HuH-7 (cell line): ENCODE measurements around the gene CLUH.
"Not testable (repeated sequence)": the region's sequence is repeated elsewhere in the genome, so short reads cannot be mapped to it uniquely, and the experiment has no call there.

ENCODE experiments used
- DNase-seq: peaks from one replicate; pipeline ENCODE4 v3.0.0; 2011; ENCODE audit warnings: low spot score

CLUH gene

DNA sequence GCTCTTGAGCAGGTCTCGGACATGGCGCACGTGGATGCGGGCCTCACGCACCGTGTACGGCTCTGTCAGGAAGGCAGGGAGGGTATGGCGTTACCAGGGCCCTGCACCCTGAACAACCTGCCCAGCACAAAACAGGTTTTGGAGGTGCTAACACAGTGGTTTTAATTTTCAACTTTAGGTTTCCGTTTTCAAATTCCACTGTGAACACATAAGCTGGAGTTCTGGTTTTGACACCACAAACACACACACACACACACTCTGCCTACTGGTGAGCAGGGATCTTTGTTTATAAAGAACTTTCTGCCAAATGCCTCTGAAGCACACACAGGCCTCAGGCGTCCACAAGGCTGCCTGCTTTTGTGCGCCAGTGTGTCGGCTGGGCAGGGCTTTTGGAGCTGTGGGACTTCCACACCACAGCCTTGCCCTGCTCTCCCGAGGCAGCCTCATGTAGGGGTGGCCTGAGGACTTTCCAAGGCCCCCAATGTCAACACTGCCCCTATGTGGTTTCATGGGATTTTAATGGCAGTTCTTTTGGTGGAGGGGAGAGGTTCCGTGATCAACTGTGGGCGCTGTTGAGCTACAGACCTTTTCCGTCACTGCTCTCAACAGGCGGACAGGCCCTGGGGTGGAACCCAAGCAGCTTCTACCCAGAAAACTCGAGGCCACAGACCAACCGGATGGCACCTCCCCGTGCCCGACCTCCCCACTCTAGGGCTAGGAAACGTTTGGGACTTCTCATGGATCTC, 9.4 kb downstream of the CLUH start:
- DNase-seq, result no peak

DNA sequence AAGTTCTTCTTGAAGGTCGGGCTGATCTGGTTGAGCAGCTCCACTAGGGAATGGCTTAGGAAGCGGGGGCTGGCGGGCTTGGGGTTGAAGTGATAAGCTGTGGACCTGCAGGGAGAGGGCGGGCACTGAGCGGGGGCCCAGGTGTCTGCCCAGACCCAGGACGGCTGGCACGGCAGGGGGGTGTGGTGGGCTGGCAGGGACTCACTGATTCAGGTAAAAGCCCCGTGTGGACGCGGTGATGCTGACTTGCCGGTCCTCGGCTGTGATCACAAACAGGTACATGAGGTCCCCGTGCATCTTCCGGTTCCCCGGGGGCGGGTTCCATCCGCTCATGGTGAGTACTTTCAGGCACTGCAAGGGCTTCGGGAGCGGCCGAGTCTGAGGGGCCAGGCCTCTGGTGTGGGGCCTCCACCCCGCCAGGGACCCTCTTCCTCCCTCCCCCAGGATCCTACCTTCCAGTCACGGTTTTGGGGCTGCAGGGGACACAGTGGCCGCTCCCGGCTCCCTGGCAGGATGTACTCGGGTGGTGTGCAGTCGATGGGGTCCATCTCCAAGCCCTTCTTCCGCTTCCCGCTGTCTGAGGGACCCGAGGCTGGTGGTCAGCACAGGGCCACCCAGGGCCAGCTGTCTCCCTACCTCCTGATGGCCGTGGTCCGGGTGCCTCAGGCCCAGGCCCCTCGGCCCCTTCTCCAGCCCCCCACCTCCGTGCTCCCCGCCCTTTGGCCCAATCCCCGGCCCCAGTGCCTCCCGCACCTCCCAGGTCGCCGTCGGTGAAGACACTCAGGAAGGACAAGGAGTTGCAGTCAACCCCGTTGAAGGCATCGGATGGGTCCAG, 10.2 kb downstream of the CLUH start:
- DNase-seq, result no peak

DNA sequence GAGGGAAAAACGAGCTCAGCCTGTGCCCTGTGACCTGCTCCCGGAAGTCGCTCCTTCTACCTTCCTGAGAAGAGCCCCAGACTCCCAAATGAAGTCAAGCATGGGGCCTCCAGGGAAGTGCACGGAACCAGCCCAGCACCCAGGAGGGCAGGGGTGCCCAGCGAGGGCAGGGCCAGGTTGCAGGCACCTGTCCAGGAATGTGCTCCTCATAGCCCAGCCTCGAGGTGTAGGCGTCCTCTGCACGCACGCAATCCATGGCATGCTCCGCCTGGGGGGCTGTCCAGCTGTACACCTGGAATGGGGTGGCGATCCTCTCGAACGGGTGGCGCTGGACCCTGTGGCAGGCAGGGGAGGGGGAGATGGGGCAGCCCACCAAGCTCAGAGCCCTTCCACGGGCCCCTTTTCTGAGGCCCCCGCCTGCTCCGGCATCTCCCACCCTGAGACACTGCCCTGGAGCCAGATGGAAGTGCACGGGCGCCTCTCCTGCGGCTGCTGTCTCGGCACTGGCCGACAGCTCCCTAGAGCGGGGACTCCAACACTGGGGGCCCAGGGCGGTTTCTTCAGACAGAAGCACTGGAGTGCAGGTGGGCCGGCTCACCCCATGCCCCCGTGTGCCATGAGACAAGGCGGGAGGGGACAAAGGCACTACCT, 10.9 kb downstream of the CLUH start:
- DNase-seq, result no peak

DNA sequence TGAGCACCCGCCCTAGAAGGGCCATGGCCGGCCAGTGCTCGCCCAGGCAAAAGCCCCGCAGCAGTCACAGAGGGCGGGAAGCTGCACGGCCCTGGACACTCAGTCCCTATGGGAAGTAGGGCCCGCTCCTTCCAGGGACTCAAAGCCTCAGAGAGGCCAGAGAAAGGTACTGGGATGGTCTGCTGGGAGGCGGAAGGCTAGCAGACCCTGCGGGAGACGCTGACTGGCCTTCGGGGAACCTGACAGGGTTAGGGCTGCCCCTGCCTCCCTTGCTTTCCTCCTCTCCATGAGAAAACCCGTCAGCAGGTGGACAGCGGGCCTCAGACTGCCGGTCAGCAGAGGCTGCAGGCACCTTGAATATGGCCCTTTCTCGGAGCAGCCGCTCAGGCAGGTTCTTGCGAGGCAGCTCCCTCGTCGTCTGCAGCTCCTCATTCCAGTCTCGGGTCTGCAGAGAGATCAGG, 11.5 kb downstream of the CLUH start:
- no peak for DNase-seq

DNA sequence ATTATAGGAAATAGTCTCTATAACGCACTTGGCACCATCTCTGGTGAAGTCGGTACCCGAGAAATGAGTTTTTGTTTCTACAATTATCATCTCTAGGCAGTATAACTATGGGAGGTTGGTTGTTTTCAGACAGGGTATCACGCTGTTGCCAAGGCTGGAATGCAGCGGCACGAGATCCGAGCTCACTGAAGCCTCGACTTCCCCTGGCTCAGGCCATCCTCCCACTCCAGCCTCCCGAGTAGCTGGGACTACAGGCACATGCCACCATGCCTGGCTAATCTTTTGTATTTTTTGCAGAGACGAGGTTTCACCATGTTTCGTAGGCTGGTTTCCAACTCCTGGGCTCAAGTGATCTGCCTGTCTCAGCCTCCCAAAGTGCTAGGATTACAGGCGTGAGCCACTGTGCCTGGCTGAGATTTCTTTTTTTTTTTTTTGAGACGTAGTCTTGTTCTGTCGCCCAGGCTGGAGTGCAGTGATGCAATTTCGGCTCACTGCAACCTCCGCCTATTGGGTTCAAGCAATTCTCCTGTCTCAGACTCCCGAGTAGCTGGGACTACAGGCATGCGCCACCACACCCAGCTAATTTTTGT, 12.3 kb downstream of the CLUH start:
- DNase-seq, result not testable (repeated sequence)

DNA sequence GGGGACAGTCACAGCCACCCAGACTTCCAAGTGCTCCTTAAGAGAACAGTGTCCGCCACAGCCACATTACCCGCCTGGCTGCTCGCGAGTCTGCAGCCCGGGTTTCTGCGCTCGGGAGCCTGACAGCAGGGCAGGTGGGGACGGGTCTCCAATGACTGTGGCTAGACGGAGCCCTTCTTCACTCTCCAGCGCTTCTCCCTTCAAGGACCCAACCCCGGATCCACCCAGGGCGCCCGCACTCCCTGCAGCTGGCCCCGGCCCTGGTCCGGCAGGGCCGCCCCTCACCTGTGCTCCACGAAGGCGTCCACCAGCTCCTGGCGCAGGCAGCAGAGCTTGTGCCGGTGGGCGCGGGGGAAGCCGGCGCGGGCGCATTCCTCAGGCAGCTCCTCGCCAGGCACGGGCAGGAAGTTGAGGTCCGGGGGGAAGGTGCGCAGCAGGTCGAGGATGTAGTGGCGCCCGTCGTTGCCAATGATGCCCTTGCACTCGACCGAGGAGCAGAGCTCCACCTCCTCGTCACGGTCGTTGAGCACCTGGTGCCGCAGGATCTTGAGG, 13.9 kb downstream of the CLUH start:
- no peak for DNase-seq

DNA sequence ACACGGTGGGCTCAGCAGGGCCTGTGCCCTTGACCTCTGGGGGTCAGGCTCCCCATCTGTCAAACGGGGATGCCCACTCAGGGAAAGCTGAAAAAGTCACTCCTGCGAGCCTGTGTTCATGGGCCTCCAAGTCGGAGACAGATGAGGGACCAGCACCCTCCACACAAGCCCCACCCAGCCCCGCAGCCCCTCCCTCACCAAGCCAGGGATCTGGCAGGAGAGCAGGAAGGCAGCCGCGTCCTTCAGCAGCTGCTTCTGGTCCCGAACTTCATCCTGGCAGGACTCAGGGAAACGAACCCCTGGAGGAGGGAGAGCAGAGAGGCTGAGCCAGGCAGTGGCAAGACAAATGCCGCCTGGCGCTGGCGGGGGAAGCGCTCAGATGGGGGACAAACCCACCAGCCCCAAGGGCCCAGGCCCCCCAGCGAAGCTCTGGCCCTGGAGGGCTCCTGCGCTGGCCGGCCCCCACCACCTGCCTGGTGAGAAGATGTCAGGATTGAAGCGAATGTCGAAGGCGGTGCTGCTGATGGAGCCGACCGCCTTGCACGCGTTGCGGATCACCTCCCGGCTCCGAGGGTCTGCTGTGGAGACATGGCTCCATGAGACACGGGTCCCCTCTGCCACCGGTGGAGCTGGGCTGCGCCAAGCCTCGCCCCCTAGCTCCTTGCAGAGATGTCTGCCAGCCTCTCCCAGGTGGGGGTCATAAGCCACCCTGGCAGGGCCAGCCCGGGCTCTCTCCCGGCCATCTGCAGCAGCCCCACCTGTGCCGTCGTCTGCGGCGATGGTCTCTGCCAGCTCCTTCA, 15.4 kb downstream of the CLUH start:
- no peak for DNase-seq

DNA sequence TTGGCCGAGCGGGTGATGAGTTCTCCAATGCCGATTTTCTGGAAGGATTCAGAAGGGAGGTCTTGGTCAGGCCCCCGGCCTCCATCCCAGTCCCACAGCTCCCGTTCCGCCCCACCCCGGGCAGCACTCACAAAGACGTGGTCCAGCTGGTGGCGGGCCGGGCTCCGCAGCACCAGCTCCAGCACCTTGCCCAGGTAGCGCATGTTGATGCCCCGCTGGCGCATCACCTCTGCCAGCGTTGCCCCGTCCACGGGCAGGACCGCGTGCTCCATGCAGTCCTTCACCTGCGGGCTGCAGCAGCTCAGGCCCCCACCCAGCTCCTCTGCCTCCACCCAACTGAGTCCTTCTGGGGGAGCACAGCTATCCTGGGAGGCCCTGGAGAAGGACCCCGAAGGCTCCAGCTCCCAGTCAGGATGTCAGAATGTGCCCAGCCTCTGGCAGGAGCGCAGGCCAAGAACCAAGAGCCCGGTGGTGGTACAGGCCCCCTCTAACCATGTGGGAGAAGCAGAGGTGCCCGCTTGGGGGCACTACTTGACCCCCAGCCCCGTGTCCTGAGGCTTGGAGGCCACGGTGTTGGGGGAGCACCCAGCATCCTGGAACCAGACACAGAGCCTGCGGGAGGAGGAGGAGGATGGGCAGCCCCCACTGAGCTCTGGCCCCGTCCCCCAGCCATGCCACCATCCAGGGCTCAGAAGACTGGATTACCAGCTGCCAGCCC, 16.2 kb downstream of the CLUH start:
- DNase-seq, result no peak

DNA sequence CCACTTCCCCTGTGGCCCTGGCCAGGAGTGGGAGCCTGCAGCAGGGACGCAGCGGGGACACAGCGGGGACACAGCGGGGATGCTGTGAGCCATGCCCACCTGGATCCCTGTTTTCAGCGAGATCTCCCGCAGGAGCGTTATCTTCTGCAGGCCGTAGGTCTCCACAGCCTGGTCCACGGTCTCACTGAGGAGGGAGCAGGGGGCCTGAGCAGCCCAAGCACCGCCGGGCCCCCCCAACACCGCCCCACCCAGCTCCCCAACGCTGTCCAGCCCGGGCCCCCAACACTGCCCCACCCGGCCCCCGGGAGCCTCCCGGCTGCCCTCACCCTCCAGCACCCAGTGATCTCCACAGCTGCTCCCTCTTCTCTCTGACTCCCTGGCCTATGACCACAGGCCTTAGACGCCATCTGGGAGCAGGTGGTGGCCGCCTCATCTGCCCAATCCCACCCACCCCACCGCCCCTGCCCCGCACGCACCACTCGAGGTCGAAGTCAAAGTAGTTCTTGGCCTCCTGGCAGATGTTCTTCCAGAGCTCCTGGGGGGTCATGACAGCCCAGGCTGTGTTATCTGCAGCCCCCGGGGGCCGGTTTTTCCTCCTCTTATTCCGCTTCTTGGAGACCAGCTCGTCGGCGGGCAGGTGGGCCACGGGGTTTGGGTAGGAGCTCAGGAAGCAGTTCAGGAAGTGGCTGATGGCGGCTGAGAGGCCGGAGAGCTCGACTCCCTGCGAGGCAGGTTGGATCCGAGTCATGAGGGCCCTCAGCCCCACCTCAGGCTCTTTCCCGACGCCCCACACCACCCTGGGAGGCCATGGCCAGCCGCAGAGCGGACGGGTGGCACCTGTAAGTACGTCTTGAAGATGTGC, 17.0 kb downstream of the CLUH start:
- DNase-seq, result no peak

DNA sequence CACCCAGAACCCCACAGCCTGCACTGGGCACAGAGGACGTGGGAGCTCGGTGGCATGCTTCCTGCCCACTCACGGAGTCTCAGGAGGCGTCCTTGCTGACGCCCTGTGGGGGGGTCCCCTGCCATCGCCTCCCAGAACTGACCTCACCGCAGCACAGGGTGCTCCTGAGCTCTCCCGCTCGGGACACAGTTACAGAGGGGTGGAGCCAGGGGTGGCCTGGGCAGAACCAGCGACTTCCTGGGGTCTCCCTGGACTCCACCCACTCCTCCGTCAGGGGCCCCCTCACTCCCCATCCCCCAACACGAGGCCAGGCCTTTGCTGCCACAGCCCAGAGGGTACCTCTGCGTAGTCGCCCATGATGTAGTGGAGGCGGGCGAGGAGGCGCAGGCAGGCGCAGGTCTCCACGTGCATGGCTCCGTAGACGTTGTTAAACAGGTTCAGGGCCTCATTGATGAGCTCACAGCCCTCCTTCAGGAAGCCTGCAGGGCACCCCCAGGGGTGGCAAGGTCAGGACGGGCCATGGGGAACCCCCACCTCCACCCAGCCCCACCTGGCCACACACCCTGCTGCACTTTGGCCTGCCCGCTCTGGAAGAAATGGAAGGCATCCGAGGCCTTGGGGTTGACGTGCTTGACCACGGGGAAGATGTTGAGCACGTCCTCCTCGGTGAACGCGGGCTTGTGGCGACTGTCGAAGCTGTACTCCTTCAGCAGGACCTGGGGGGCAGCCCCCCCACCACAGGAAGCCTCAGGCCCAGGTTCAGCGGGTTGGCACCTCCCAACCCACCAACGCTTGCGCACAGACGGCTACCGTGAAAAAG, 17.8 kb downstream of the CLUH start:
- DNase-seq, result no peak

DNA sequence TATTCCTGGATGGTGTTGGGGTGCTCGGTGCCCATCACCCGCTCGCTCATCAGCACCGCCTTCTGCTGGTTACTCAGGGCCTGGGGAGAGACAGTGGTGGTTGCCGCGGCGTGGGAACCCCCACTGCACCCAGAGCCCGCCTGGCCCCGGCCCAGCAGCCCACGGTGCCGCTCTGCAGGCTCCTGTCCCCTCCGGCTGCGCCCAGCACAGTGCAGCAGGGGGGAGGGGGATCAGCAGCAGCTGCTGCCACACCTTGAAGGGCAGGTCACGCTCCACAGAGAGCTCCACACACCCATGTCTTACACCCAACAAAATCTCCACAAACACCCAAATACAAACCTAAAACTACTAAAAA, 18.8 kb downstream of the CLUH start:
- no peak for DNase-seq

DNA sequence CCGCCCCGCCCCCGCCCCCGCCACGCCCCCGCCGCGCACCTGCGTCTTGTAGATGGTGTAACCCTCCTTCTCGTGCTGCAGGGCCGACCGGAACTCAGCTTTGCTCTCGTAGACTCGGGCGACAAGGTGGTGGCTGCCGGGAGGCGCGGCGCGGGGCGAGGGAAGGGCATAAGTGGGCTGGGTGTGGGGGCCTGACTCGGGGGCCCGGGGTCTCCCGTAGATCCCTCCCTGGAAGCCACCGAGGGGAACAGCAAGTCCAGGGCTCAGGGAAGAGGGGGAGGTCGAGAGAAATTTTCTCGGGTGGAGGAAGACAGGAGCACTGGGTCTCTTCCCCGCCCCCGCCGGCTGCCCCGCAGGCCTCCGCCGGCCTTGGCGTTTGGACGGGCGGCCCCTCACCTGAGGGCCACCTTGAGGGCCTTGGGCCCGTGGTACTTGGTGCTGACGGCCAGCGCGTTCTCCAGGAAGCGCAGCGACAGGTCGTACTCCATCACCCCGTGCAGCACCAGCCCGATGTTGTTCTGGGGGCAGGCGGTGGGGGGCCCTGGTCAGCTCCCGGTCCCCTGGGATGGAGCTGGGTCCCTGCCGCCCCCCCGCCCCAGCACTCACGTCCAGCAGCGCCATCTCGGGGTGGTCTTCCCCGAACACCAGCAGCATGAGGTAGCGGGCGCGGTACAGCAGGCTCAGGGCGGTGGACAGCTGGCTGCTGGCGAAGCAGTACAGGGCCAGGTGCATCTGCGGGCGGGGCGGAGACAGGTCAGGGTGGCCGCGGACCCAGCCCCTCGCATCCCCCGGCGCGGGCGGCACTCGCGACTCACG, 19.4 kb downstream of the CLUH start:
- DNase-seq, result no peak

DNA sequence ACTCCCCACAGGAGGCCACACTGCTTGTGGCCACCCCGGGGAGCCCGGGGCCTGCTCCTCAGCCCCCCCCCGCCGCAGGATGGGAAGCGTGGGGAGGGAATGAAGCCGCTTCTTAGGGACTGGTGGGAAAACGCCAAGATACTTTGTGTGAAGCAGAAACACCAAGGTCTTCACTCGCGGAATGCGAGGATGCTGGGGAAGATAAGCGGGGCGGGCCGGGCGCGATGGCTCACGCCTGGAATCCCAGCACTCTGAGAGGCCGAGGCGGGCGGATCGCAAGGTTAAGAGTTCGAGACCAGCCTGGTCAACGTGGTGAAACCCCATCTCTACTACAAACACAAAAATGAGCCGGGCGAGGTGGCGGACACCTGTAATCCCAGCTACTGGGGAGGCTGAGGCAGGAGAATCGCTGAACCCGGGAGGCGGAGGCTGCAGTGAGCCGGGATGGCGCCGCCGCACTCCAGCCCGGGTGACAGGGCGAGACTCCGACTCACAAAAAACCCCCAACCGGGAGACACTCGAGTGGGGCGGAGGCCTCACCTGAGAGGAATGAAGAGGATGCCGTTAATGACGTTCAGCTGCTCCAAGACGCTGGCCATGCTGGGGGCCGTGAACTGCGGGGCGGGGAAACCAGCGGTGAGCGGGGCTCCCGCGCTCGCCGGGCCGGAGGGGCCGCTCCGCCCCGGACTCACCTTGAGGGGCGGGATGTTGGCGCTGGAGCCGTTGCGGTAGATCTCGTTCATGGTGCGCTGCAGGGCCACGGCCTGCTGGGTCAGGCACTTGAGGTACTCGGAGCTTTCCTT, 20.3 kb downstream of the CLUH start:
- no peak for DNase-seq

DNA sequence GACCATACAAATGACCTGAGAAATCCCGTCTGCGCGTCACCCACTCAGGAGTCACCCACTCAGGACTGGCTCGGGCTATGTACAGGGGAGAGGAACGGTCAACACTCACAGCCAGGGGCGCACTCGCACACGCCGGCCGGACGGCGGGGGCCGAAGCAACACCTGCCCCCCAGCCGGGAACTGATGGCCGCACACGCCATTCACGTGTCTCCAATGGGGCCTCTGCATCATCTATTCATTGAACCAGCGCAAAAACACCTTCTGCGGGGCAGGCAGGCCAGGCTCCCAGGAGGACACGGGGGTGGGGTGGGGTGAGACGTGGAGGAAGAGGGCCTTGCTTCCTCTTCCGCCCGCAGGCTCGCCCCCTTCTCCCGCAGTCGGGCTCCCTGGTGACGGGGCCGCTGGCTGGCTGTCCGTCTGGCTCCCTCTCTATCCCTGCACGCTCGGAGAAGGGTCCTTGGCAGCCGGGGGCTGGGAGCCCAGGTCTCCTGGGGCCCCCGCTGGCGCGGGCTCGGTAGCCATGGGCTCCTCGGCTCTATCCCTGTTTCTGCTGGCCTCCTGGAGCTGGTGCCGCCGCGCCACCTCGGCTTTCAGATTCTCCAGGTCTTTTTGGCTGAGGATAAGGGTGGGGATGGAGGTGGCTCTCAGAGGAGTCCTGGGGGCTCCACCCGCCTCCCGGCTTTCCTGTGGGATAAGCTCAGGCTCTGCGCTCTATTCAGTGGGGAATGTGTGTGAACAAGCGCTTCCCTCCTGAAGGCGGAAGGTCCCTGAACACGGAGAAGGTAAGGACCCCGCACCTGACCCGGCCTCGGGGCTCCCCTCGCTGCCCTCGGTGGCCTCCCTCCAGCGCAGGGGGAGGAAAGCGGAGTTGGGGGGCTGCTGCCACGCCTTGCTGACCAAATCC, 21.1 kb downstream of the CLUH start:
- DNase-seq, result no peak

DNA sequence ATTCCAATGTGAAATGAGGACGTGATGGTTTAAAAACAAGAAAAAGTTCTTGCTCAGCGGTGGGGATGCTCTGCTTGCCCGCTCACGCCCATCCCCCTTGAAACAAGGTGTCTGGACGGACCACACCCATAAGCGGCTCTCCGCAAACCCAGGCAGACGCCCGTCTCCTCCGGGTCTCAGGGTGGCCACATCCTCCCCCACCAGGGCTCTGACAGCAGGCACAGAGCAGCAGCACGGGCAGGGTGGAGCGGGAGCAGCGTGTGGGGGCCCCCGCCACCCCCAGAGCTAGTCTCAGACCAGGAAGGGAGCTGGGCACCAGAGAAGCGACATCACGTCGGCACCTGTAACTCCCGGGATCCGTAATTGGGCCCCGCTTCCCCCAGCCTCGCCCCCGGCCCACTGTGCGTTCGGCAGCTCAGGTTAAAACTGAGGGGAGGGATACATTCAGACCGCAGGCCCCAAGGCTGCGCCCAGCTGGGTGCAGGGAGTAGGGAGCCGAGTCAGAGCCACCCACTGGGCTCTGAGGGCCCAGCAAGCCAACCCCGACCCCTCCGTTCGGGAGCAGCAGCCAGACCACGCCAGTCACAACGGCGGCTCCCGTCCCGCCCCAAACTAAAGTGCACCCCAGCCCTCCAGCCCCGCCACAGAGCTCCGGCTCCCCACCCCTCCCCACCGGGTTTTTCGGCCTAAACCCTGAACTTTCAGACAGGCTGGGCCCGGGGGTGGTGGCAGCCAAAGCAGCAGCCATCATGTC, 22.0 kb downstream of the CLUH start:
- no peak for DNase-seq
